Right lobe of liver (tissue), 6 donors: Measurements from ENCODE around the gene OR10K1. TPM values are rescaled to one million over a fixed set of nuclear protein-coding genes. Genes with fewer than 3 reads are reported as not detected.
"Not testable (repeated sequence)": the region's sequence is repeated elsewhere in the genome, so short reads cannot be mapped to it uniquely, and the experiment has no call there.

Source experiments
- ATAC-seq, 4 donors: fragments of 200-7000 bp; cut with Tn5 transposase; one replicate each; pipeline ENCODE4 v1.9.1; 2020; ENCODE audit warnings: mild to moderate bottlenecking in 4 of 4, moderate library complexity in 4 of 4
- DNase-seq, 3 donors: peaks; one replicate each; pipeline ENCODE4 v3.0.0-alpha.2; 2020
- H3K27ac ChIP-seq, 3 donors: fragments of 200-600 bp; one replicate each; pipeline ENCODE4 v1.8.0; 2022
- H3K27me3 ChIP-seq, 2 donors: fragments of 200-600 bp; one replicate each; pipeline ENCODE4 v1.8.0; 2022
- H3K36me3 ChIP-seq, 4 donors: fragments of 200-600 bp; sonication (generic) in 1 of 4; one replicate each; pipeline versions ENCODE4 v1.5.1 to v1.8.0; 2017 to 2022; ENCODE audit warnings: control low read depth in 1 of 4
- H3K4me1 ChIP-seq, 4 donors: fragments of 200-600 bp; sonication (generic) in 1 of 4; one replicate each; pipeline versions ENCODE4 v1.5.1 to v1.8.0; 2017 to 2022; ENCODE audit warnings: control low read depth in 1 of 4
- H3K4me3 ChIP-seq, 3 donors: fragments of 200-600 bp; one replicate each; pipeline ENCODE4 v1.8.0; 2022
- H3K9me3 ChIP-seq, 4 donors: fragments of 200-600 bp; sonication (generic) in 1 of 4; one replicate each; pipeline versions ENCODE4 v1.5.1 to v1.8.0; 2017 to 2022; ENCODE audit warnings: control low read depth in 1 of 4
- CTCF ChIP-seq, 4 donors: fragments of 200-600 bp in 3 of 4; fragments of 450-650 bp in 1 of 4; IDR thresholded peaks; one replicate each; pipeline versions ENCODE4 v1.5.1 to v1.8.0; 2016 to 2022; ENCODE audit warnings: antibody characterized with exemption in 4 of 4, mild to moderate bottlenecking in 2 of 4
- POLR2A ChIP-seq: fragments of 450-650 bp; IDR thresholded peaks from one replicate; pipeline ENCODE4 v1.6.1; 2017; ENCODE audit warnings: antibody characterized with exemption, mild to moderate bottlenecking
- WGBS: methylation state at CpG from one replicate; pipeline ENCODE4 v1.1.6; 2018; ENCODE audit warnings: low coverage, low lambda C conversion rate; ENCODE audit not compliant: insufficient coverage; ENCODE audit errors: missing lambda C conversion rate; 5-methylcytosine and 5-hydroxymethylcytosine counted together
- intact Hi-C, 2 donors: fragments of 100-400 bp; cut with DNase I; formaldehyde crosslinking; loops; one replicate each; pipeline versions ENCODE4 v1.11.2 to v1.14.1; 2022
- total RNA-seq, 6 experiments: library from RNA; depleted of rRNA in 2 of 6; stranded (reverse); fragments of >200 nt in 2 of 6; fragmentation: NEBNext Ultra II Directional in 3 of 6; extraction: Animal tissue kit (Norgen Biotek cat#: 25700) in 3 of 6; gene quantifications; one replicate each; pipeline versions ENCODE4 v1.1.0 to v1.2.4, GENCODE V29; 2016 to 2023
- donor health status: DM: no; HTN: yes; CAD: no.
- donor health status: DM: no; HTN: no; CAD: no.
- donor health status: DM: no; HTN: no; CAD: no.
- donor health status: DM: no; HTN: yes; CAD: no.
- donor health status: DM: no; HTN: yes; CAD: no.

The OR10K1 gene
- total RNA-seq, 6 experiments from 2014 or later, result not detected

GRCh38 chr1:158426137-158426536 is 35.5 kb upstream of the OR10K1 start, which contains the start of gene OR10K2:
OR10K2 (minus strand) TSS chr1:158426237; CDS start chr1:158420866, 5,371 bp downstream.
- Histone ChIP-seq H3K27me3 (no peaks in the 10 kb centered on the region), H3K36me3 (no peaks in the 10 kb centered on the region), H3K4me3 (no peak within 1 kb of the TSS), H3K27ac (no peak within 1 kb of the TSS), H3K4me1 (no peaks in the 10 kb centered on the region), H3K9me3 (no peaks in the 10 kb centered on the region)
- no peak for DNase-seq
- 73% methylated on average over 1 of the region's 1 CpG for WGBS
- no peak for ATAC-seq
- intact Hi-C loops, result no loop called here
- no peak for TF ChIP-seq POLR2A
- TF ChIP-seq CTCF (IDR thresholded peaks at IDR 0.05), result no peak

- H3K27me3 ChIP-seq, H3K36me3 ChIP-seq, DNase-seq, H3K4me3 ChIP-seq, intact Hi-C loops, H3K27ac ChIP-seq, H3K4me1 ChIP-seq, H3K9me3 ChIP-seq, ATAC-seq: not testable (repeated sequence)
- 13% methylated on average over 3 of the region's 3 CpGs for WGBS
Observed at GRCh38 chr1:158430163-158430562, 31.5 kb upstream of the OR10K1 start.

DNA sequence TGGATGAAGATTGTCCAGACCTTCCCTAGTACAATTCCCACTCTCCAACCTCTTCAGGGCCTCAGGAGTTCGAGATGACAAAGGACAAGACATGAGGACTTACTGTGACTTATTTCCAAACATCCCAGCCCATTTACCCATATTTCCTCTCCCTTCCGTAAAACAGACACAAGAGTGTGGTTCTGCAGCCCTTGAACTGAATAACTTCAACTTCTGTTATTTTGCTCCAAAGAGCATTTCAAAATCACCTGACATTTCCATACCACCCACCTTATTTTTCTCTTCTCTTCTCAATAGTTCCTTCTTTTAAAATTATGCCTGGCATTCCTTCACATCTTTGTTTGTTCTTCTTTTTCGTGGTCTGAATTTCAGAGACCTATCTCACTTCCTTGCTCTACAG is 26.9 kb upstream of the OR10K1 start:
- no peak overlapping the region for H3K4me3 ChIP-seq
- no peak overlapping the region for H3K27ac ChIP-seq
- WGBS, result 13% methylated on average over 3 of the region's 3 CpGs
- H3K9me3 ChIP-seq, result no peaks in the 10 kb centered on the region
- no peaks in the 10 kb centered on the region for H3K36me3 ChIP-seq
- TF ChIP-seq POLR2A, result no peak
- TF ChIP-seq CTCF (IDR thresholded peaks at IDR 0.05), result no peak
- intact Hi-C loops, result no loop called here
- H3K27me3 ChIP-seq, result no peaks in the 10 kb centered on the region
- ATAC-seq, result no peak
- no peak for DNase-seq
- H3K4me1 ChIP-seq, result no peaks in the 10 kb centered on the region

- Histone ChIP-seq H3K4me3 (no peak overlapping the region), H3K27ac (no peak overlapping the region), H3K9me3 (no peaks in the 10 kb centered on the region), H3K4me1 (no peaks in the 10 kb centered on the region), H3K27me3 (no peaks in the 10 kb centered on the region), H3K36me3 (no peaks in the 10 kb centered on the region)
- DNase-seq, result no peak
- intact Hi-C loops, result no loop called here
- 27% methylated on average over 4 of the region's 4 CpGs for WGBS
- TF ChIP-seq CTCF (IDR thresholded peaks at IDR 0.05) (no peak), POLR2A (no peak)
- no peak for ATAC-seq
Observed at GRCh38 chr1:158445376-158445775, 16.3 kb upstream of the OR10K1 start.

DNA sequence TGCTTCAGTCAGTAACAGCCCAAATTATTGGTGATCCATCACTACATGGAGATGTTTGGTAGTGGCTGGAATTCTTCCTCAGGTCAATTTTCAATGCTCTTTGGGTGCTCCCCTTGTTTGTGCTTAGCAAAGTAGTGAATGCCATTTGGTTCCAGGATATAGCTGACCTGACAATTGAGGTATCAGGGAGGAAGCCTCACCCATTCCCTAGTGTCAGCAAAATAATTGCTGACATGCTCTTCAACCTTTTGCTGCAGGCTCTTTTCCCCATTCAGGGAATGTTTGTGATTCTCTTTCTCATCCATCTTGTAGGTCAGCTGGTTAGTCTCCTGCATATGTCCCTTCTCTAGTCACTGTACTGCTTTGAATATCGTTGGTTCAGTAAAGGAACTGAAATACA is 7.1 kb upstream of the OR10K1 start:
- ATAC-seq (no peak), DNase-seq (no peak)
- H3K4me1 ChIP-seq, result no peaks in the 10 kb centered on the region
- 45% methylated on average over 1 of the region's 1 CpG for WGBS
- no peaks in the 10 kb centered on the region for H3K9me3 ChIP-seq
- no peaks in the 10 kb centered on the region for H3K27me3 ChIP-seq
- H3K36me3 ChIP-seq, result no peaks in the 10 kb centered on the region
- H3K4me3 ChIP-seq, result no peak overlapping the region
- intact Hi-C loops, result no loop called here
- H3K27ac ChIP-seq, result no peak overlapping the region
- TF ChIP-seq POLR2A, result no peak
- no peak for TF ChIP-seq CTCF (IDR thresholded peaks at IDR 0.05)
